Tibial nerve (tissue), 4 donors: ENCODE measurements around the gene PGBD5. TPM values are rescaled to one million over a fixed set of nuclear protein-coding genes. Genes with fewer than 3 reads are reported as not detected.

Experiments used
- DNase-seq, 2 donors: peaks; one replicate each; pipeline ENCODE4 v3.0.0-alpha.2; 2019; ENCODE audit warnings: low spot score in 2 of 2
- H3K27ac ChIP-seq, 4 donors: fragments of 200-600 bp; sonication (generic) in 3 of 4; one replicate each; pipeline ENCODE4 v1.5.1; 2017 to 2019; ENCODE audit warnings: mild to moderate bottlenecking in 1 of 4
- H3K27me3 ChIP-seq, 2 donors: fragments of 200-600 bp; sonication (generic) in 1 of 2; one replicate each; pipeline versions ENCODE4 v1.5.1 to v1.6.0; 2017 to 2019
- H3K36me3 ChIP-seq, 3 donors: fragments of 200-600 bp; sonication (generic); one replicate each; pipeline ENCODE4 v1.5.1; 2018 to 2019
- H3K4me1 ChIP-seq, 4 donors: fragments of 200-600 bp; sonication (generic) in 3 of 4; one replicate each; pipeline ENCODE4 v1.5.1; 2017 to 2019
- H3K4me3 ChIP-seq, 4 donors: fragments of 200-600 bp; sonication (generic) in 3 of 4; one replicate each; pipeline ENCODE4 v1.5.1; 2017 to 2019; ENCODE audit warnings: mild to moderate bottlenecking in 1 of 4, moderate library complexity in 1 of 4
- H3K9me3 ChIP-seq, 4 donors: fragments of 200-600 bp; sonication (generic) in 3 of 4; one replicate each; pipeline ENCODE4 v1.5.1; 2017 to 2019
- EP300 ChIP-seq, 2 donors: sonication (generic); formaldehyde crosslinking; IDR thresholded peaks; one replicate each; pipeline ENCODE4 v1.6.1; 2017; ENCODE audit warnings: antibody characterized with exemption in 2 of 2, mild to moderate bottlenecking in 1 of 2
- POLR2A ChIP-seq, 2 donors: fragments of 450-650 bp; IDR thresholded peaks; one replicate each; pipeline ENCODE4 v1.6.1; 2017; ENCODE audit warnings: antibody characterized with exemption in 2 of 2, mild to moderate bottlenecking in 2 of 2, moderate library complexity in 2 of 2
- WGBS, 2 donors: methylation state at CpG; one replicate each; pipeline ENCODE4 v1.1.5; 2018; 5-methylcytosine and 5-hydroxymethylcytosine counted together
- total RNA-seq, 4 donors: library from RNA; depleted of rRNA; stranded (reverse); fragments of >200 nt; gene quantifications; one replicate each; pipeline ENCODE4 v1.1.0, GENCODE V29; 2016
- TF ChIP-seq, protein P1 (sequence below), 5 experiments: fragments of 200-600 bp in 3 of 5; fragments of 450-650 bp in 2 of 5; sonication (generic) in 3 of 5; IDR thresholded peaks; one replicate each; pipeline ENCODE4 v1.5.1; 2016 to 2019; ENCODE audit warnings: antibody characterized with exemption in 5 of 5, mild to moderate bottlenecking in 3 of 5, moderate library complexity in 2 of 5

Gene PGBD5
- total RNA-seq, 4 donors from 2014 or later, result 1.4 to 5.1 (median 2.2) TPM

DNA sequence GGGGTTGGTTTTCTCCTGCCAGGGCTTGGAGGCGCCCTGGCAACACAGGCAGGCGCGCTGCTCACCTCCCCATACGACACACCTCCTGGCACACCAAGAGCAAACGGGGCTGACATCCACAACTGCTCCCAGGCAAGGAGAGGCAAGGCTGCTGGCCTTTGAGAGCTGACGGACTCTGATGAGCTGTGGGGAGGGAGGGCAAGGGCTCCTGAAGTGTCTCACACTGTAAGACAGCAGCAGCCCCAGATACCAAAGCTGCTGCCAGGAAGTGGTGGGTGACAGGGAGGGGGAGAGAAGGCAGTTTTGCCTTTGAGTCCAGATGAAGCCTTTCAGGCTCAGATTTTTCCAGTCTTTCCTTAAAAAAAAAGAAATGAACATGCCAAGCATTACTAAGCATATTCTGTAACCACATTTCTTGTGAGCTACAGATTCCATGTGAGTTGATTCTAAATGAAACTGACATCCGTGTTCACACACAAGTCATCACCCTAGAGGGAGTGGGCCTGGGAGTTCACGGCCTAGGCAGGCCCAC lies 24.3 kb downstream of the PGBD5 start:
- no peak overlapping the region for H3K4me3 ChIP-seq
- no peaks in the 10 kb centered on the region for H3K36me3 ChIP-seq
- TF ChIP-seq, protein P1, sequence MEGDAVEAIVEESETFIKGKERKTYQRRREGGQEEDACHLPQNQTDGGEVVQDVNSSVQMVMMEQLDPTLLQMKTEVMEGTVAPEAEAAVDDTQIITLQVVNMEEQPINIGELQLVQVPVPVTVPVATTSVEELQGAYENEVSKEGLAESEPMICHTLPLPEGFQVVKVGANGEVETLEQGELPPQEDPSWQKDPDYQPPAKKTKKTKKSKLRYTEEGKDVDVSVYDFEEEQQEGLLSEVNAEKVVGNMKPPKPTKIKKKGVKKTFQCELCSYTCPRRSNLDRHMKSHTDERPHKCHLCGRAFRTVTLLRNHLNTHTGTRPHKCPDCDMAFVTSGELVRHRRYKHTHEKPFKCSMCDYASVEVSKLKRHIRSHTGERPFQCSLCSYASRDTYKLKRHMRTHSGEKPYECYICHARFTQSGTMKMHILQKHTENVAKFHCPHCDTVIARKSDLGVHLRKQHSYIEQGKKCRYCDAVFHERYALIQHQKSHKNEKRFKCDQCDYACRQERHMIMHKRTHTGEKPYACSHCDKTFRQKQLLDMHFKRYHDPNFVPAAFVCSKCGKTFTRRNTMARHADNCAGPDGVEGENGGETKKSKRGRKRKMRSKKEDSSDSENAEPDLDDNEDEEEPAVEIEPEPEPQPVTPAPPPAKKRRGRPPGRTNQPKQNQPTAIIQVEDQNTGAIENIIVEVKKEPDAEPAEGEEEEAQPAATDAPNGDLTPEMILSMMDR (IDR thresholded peaks at IDR 0.05), result no peak
- TF ChIP-seq EP300 (IDR thresholded peaks at IDR 0.05), result no peak
- no peak for TF ChIP-seq POLR2A (IDR thresholded peaks at IDR 0.05)
- no peaks in the 10 kb centered on the region for H3K4me1 ChIP-seq
- DNase-seq, result no peak
- H3K27ac ChIP-seq, result peak overlapping the region in 1 of 4 donors; percentile 32
- H3K9me3 ChIP-seq, result no peaks in the 10 kb centered on the region
- no peaks in the 10 kb centered on the region for H3K27me3 ChIP-seq
- 44 to 49% methylated on average over 8 of the region's 8 CpGs for WGBS, 2 donors

DNA sequence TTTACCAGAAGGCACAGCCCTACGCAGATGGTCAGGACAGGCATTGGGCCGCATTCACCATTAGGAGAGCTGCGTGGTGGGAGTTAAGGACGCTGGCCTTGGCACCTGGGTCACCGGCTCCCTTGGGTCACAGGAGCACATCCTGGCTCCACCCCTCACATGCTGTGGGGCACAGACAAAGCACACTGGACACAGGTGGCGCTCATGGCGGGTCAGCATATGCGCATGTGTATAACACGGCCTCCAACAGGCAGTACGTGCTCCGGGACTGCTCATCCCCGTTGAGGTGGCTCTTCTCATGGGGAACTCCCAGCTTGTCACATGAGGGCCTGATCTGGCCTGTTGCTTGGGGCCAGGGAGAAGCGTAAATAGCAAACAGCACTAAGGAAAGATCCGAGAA lies 25.0 kb downstream of the PGBD5 start:
- no peak overlapping the region for H3K4me3 ChIP-seq
- DNase-seq, result no peak
- peak overlapping the region in 1 of 4 donors; percentile 20 for H3K27ac ChIP-seq
- no peaks in the 10 kb centered on the region for H3K36me3 ChIP-seq
- H3K27me3 ChIP-seq, result no peaks in the 10 kb centered on the region
- TF ChIP-seq EP300 (IDR thresholded peaks at IDR 0.05), result no peak
- TF ChIP-seq, protein P1 (IDR thresholded peaks at IDR 0.05), result no peak
- TF ChIP-seq POLR2A (IDR thresholded peaks at IDR 0.05), result no peak
- no peaks in the 10 kb centered on the region for H3K9me3 ChIP-seq
- WGBS, 2 donors, result 91% methylated on average over 14 of the region's 14 CpGs
- no peaks in the 10 kb centered on the region for H3K4me1 ChIP-seq

GRCh38 chr1:230400007-230400344 lies 26.2 kb downstream of the PGBD5 start:
- Histone ChIP-seq H3K4me1 (no peaks in the 10 kb centered on the region), H3K36me3 (no peaks in the 10 kb centered on the region), H3K27me3 (no peaks in the 10 kb centered on the region), H3K27ac (no peak overlapping the region), H3K9me3 (no peaks in the 10 kb centered on the region), H3K4me3 (no peak overlapping the region)
- no peak for DNase-seq
- WGBS, 2 donors, result 81 to 82% methylated on average over 8 of the region's 8 CpGs
- TF ChIP-seq EP300 (IDR thresholded peaks at IDR 0.05), result no peak
- TF ChIP-seq, protein P1 (IDR thresholded peaks at IDR 0.05), result no peak

GRCh38 chr1:230399321-230400006 lies 26.7 kb downstream of the PGBD5 start:
- Histone ChIP-seq H3K36me3 (no peaks in the 10 kb centered on the region), H3K9me3 (no peaks in the 10 kb centered on the region), H3K27ac (no peak overlapping the region), H3K27me3 (no peaks in the 10 kb centered on the region), H3K4me3 (no peak overlapping the region), H3K4me1 (no peaks in the 10 kb centered on the region)
- 89% methylated on average over 22 of the region's 22 CpGs for WGBS, 2 donors
- TF ChIP-seq EP300 (IDR thresholded peaks at IDR 0.05) (no peak), POLR2A (IDR thresholded peaks at IDR 0.05) (no peak)
- TF ChIP-seq, protein P1 (IDR thresholded peaks at IDR 0.05), result no peak
- DNase-seq, result no peak

- H3K27ac ChIP-seq, result no peak overlapping the region
- H3K36me3 ChIP-seq, result no peaks in the 10 kb centered on the region
- no peaks in the 10 kb centered on the region for H3K27me3 ChIP-seq
- TF ChIP-seq, protein P1 (IDR thresholded peaks at IDR 0.05), result no peak
- TF ChIP-seq POLR2A (IDR thresholded peaks at IDR 0.05), result no peak
- TF ChIP-seq EP300 (IDR thresholded peaks at IDR 0.05), result no peak
- H3K4me3 ChIP-seq, result no peak overlapping the region
- no peaks in the 10 kb centered on the region for H3K4me1 ChIP-seq
- 86 to 94% methylated on average over 8 of the region's 8 CpGs for WGBS, 2 donors
- no peak for DNase-seq
- peaks cover 0 to 5% (median 0%) of the 10 kb centered on the region in 4 donors for H3K9me3 ChIP-seq
These were observed 27.3 kb downstream of the PGBD5 start for GRCh38 chr1:230398856-230399255.
